Memory B cell (primary cell): Measurements from ENCODE around the gene TNPO3.
"Not testable (repeated sequence)": the region's sequence is repeated elsewhere in the genome, so short reads cannot be mapped to it uniquely, and the experiment has no call there.

Source experiments
- ATAC-seq: fragments of 150-1000 bp; cut with Tn5 transposase; 2 replicates; pipeline ENCODE4 v1.10.0; 2021; ENCODE audit warnings: low read depth, mild to moderate bottlenecking, moderate library complexity
- DNase-seq, 2 donors: peaks; one replicate each; pipeline ENCODE4 v3.0.0; 2022; ENCODE audit warnings: low spot score in 2 of 2
- H3K27ac Mint-ChIP-seq: one replicate; pipeline ENCODE4 v1.8.0; 2022; ENCODE audit warnings: mild to moderate bottlenecking, moderate library complexity, mixed read lengths
- H3K27me3 Mint-ChIP-seq: one replicate; pipeline ENCODE4 v1.8.0; 2022; ENCODE audit warnings: mixed read lengths
- H3K36me3 Mint-ChIP-seq: one replicate; pipeline ENCODE4 v1.8.0; 2022; ENCODE audit warnings: mild to moderate bottlenecking, mixed read lengths
- H3K4me1 Mint-ChIP-seq: one replicate; pipeline ENCODE4 v1.8.0; 2022; ENCODE audit warnings: mixed read lengths
- H3K4me3 Mint-ChIP-seq: one replicate; pipeline ENCODE4 v1.8.0; 2022; ENCODE audit warnings: mild to moderate bottlenecking, moderate library complexity, mixed read lengths
- H3K9me3 Mint-ChIP-seq: one replicate; pipeline ENCODE4 v1.8.0; 2022; ENCODE audit warnings: mixed read lengths

The TNPO3 gene

GRCh38 chr7:128948976-128949760 is 105.7 kb downstream of the TNPO3 start:
- ATAC-seq, result no peak
- Mint-ChIP-seq H3K27ac (no peak overlapping the region), H3K4me1 (peaks cover 20% of the 10 kb centered on the region), H3K4me3 (no peak overlapping the region), H3K27me3 (no peaks in the 10 kb centered on the region), H3K9me3 (no peaks in the 10 kb centered on the region), H3K36me3 (peaks cover 31% of the 10 kb centered on the region)
- no peak for DNase-seq

GRCh38 chr7:128948312-128948973 is 106.5 kb downstream of the TNPO3 start:
- Mint-ChIP-seq H3K36me3 (peaks cover 34% of the 10 kb centered on the region), H3K9me3 (no peaks in the 10 kb centered on the region), H3K27ac (peak overlapping the region; percentile 73), H3K4me1 (peaks cover 15% of the 10 kb centered on the region), H3K4me3 (no peak overlapping the region), H3K27me3 (no peaks in the 10 kb centered on the region)
- DNase-seq (no peak), ATAC-seq (no peak)

GRCh38 chr7:128947854-128948253 is 107.1 kb downstream of the TNPO3 start:
- H3K27ac Mint-ChIP-seq, result peak overlapping the region; percentile 73
- DNase-seq (no peak), ATAC-seq (no peak)
- H3K4me1 Mint-ChIP-seq, result peaks cover 9% of the 10 kb centered on the region
- no peaks in the 10 kb centered on the region for H3K9me3 Mint-ChIP-seq
- H3K36me3 Mint-ChIP-seq, result peaks cover 32% of the 10 kb centered on the region
- no peak overlapping the region for H3K4me3 Mint-ChIP-seq
- no peaks in the 10 kb centered on the region for H3K27me3 Mint-ChIP-seq

- DNase-seq (no peak), ATAC-seq (peak; percentile 55)
- Mint-ChIP-seq H3K27ac (no peak overlapping the region), H3K27me3 (no peaks in the 10 kb centered on the region), H3K36me3 (peaks cover 32% of the 10 kb centered on the region), H3K4me3 (no peak overlapping the region), H3K4me1 (peaks cover 9% of the 10 kb centered on the region), H3K9me3 (no peaks in the 10 kb centered on the region)
These were observed 107.7 kb downstream of the TNPO3 start for GRCh38 chr7:128946936-128947830.

GRCh38 chr7:128945668-128946366 is 109.1 kb downstream of the TNPO3 start:
- Mint-ChIP-seq H3K4me1 (peaks cover 17% of the 10 kb centered on the region), H3K27ac (no peak overlapping the region), H3K9me3 (no peaks in the 10 kb centered on the region), H3K36me3 (peaks cover 27% of the 10 kb centered on the region), H3K27me3 (no peaks in the 10 kb centered on the region), H3K4me3 (no peak overlapping the region)
- no peak for DNase-seq
- no peak for ATAC-seq

GRCh38 chr7:128944487-128945236 is 110.2 kb downstream of the TNPO3 start:
- DNase-seq (no peak), ATAC-seq (no peak)
- H3K36me3 Mint-ChIP-seq, result peaks cover 19% of the 10 kb centered on the region
- no peaks in the 10 kb centered on the region for H3K27me3 Mint-ChIP-seq
- no peak overlapping the region for H3K4me3 Mint-ChIP-seq
- peaks cover 28% of the 10 kb centered on the region for H3K4me1 Mint-ChIP-seq
- H3K9me3 Mint-ChIP-seq, result no peaks in the 10 kb centered on the region
- no peak overlapping the region for H3K27ac Mint-ChIP-seq

GRCh38 chr7:128943251-128943650 is 111.7 kb downstream of the TNPO3 start:
- DNase-seq, H3K27me3 Mint-ChIP-seq, ATAC-seq, H3K4me3 Mint-ChIP-seq, H3K9me3 Mint-ChIP-seq: not testable (repeated sequence)
- Mint-ChIP-seq H3K4me1 (peaks cover 34% of the 10 kb centered on the region), H3K27ac (peak overlapping the region; percentile 50), H3K36me3 (peaks cover 15% of the 10 kb centered on the region)

GRCh38 chr7:128941946-128942526 is 112.9 kb downstream of the TNPO3 start:
- no peak for ATAC-seq
- H3K4me3 Mint-ChIP-seq, result peak overlapping the region; percentile 21
- peak overlapping the region; percentile 100 for H3K27ac Mint-ChIP-seq
- H3K27me3 Mint-ChIP-seq, result no peaks in the 10 kb centered on the region
- no peak for DNase-seq
- H3K4me1 Mint-ChIP-seq, result peaks cover 38% of the 10 kb centered on the region
- peaks cover 11% of the 10 kb centered on the region for H3K36me3 Mint-ChIP-seq
- H3K9me3 Mint-ChIP-seq, result no peaks in the 10 kb centered on the region

- ATAC-seq, result no peak
- no peaks in the 10 kb centered on the region for H3K27me3 Mint-ChIP-seq
- no peaks in the 10 kb centered on the region for H3K9me3 Mint-ChIP-seq
- peak overlapping the region; percentile 100 for H3K27ac Mint-ChIP-seq
- DNase-seq, result no peak
- peaks cover 9% of the 10 kb centered on the region for H3K36me3 Mint-ChIP-seq
- H3K4me1 Mint-ChIP-seq, result peaks cover 38% of the 10 kb centered on the region
- peak overlapping the region; percentile 99 for H3K4me3 Mint-ChIP-seq
These were observed 113.5 kb downstream of the TNPO3 start for GRCh38 chr7:128941323-128941890.

GRCh38 chr7:128940494-128941322 is 114.2 kb downstream of the TNPO3 start:
- Mint-ChIP-seq H3K36me3 (peaks cover 9% of the 10 kb centered on the region), H3K27me3 (no peaks in the 10 kb centered on the region), H3K27ac (peak overlapping the region; percentile 100), H3K4me3 (peak overlapping the region; percentile 99), H3K4me1 (peaks cover 38% of the 10 kb centered on the region), H3K9me3 (no peaks in the 10 kb centered on the region)
- DNase-seq (peak; percentile 81), ATAC-seq (peak; percentile 66)

- peaks cover 43% of the 10 kb centered on the region for H3K4me1 Mint-ChIP-seq
These were observed 115.0 kb downstream of the TNPO3 start for GRCh38 chr7:128939861-128940410.

More at GRCh38 chr7:128939861-128940410, 115.0 kb downstream of the TNPO3 start:
- Mint-ChIP-seq H3K4me3 (peak overlapping the region; percentile 99), H3K36me3 (peaks cover 9% of the 10 kb centered on the region), H3K9me3 (no peaks in the 10 kb centered on the region), H3K27me3 (no peaks in the 10 kb centered on the region), H3K27ac (peak overlapping the region; percentile 100)
- DNase-seq (peak in 1 of 2 donors; percentile 37), ATAC-seq (peak; percentile 5)
